Uterus (tissue), 4 donors: ENCODE results near the gene NAV2. TPM values are rescaled to one million over a fixed set of nuclear protein-coding genes. Genes with fewer than 3 reads are reported as not detected.

Experiments
- DNase-seq, 2 donors: peaks; one replicate each; pipeline ENCODE4 v3.0.0-alpha.2; 2019 to 2020
- H3K27ac ChIP-seq, 2 donors: fragments of 200-600 bp; sonication (generic); 1 replicate in 1 of 2; 2 replicates in 1 of 2; pipeline ENCODE4 v1.5.1; 2016 to 2018
- H3K27me3 ChIP-seq, 2 donors: fragments of 200-600 bp; sonication (generic); one replicate each; pipeline ENCODE4 v1.5.1; 2018 to 2019; ENCODE audit warnings: control low read depth in 1 of 2
- H3K36me3 ChIP-seq, 2 donors: fragments of 200-600 bp; sonication (generic); one replicate each; pipeline ENCODE4 v1.5.1; 2019; ENCODE audit warnings: control low read depth in 1 of 2
- H3K4me1 ChIP-seq, 2 donors: fragments of 200-600 bp; sonication (generic); one replicate each; pipeline ENCODE4 v1.5.1; 2018 to 2019; ENCODE audit warnings: control low read depth in 1 of 2
- H3K4me3 ChIP-seq, 2 donors: fragments of 200-600 bp; sonication (generic); 1 replicate in 1 of 2; 2 replicates in 1 of 2; pipeline ENCODE4 v1.5.1; 2018 to 2019; ENCODE audit warnings: mild to moderate bottlenecking in 1 of 2
- H3K9me3 ChIP-seq, 2 donors: fragments of 200-600 bp; sonication (generic); one replicate each; pipeline ENCODE4 v1.5.1; 2019; ENCODE audit warnings: control low read depth in 1 of 2
- CTCF ChIP-seq, 4 experiments: fragments of 200-600 bp in 2 of 4; fragments of 450-650 bp in 2 of 4; sonication (generic) in 2 of 4; IDR thresholded peaks; one replicate each; pipeline ENCODE4 v1.5.1; 2016 to 2019; ENCODE audit warnings: antibody characterized with exemption in 4 of 4, mild to moderate bottlenecking in 2 of 4, moderate library complexity in 1 of 4
- POLR2A ChIP-seq, 2 donors: fragments of 450-650 bp; IDR thresholded peaks; one replicate each; pipeline ENCODE4 v1.6.1; 2016; ENCODE audit warnings: antibody characterized with exemption in 2 of 2, mild to moderate bottlenecking in 1 of 2, moderate library complexity in 1 of 2
- intact Hi-C: fragments of 100-400 bp; cut with DNase I; formaldehyde crosslinking; loops from one replicate; pipeline ENCODE4 v1.15.1; 2023; ENCODE audit warnings: low total_unique reads
- total RNA-seq, 4 donors: library from RNA; depleted of rRNA in 3 of 4; stranded (reverse); fragments of >200 nt in 3 of 4; gene quantifications; one replicate each; pipeline versions ENCODE4 v1.1.0 to v1.2.4, GENCODE V29; 2014 to 2023
- donor health status: DM: yes; HTN: yes; CAD: no.

Gene NAV2
- total RNA-seq, 4 donors from 2014 or later: 2.6 to 31.6 (median 5.7) TPM

- intact Hi-C loops: loop anchor here (10.0 kb wide), 1 partner anchor 45 kb away; no protein-coding TSS in a partner anchor
- peak overlapping the region; percentile 40 to 43 for H3K27ac ChIP-seq
- DNase-seq: no peak
Measured at GRCh38 chr11:20089796-20090653, 377.4 kb downstream of the NAV2 start.

GRCh38 chr11:20090654-20091374, 378.2 kb downstream of the NAV2 start:
- H3K9me3 ChIP-seq: no peaks in the 10 kb centered on the region
- no peak for DNase-seq
- H3K27me3 ChIP-seq: no peaks in the 10 kb centered on the region
- intact Hi-C loops: loop anchor here (10.0 kb wide), 1 partner anchor 46 kb away; no protein-coding TSS in a partner anchor
- no peaks in the 10 kb centered on the region for H3K36me3 ChIP-seq
- no peak overlapping the region for H3K4me3 ChIP-seq
- peaks cover 0 to 6% of the 10 kb centered on the region in 2 donors for H3K4me1 ChIP-seq
- peak overlapping the region in 1 of 2 donors; percentile 40 for H3K27ac ChIP-seq
- TF ChIP-seq CTCF (IDR thresholded peaks at IDR 0.05): no peak
- TF ChIP-seq POLR2A (IDR thresholded peaks at IDR 0.05): no peak

More at GRCh38 chr11:20089796-20090653, 377.4 kb downstream of the NAV2 start:
- H3K27me3 ChIP-seq: no peaks in the 10 kb centered on the region
- TF ChIP-seq POLR2A (IDR thresholded peaks at IDR 0.05) (no peak), CTCF (IDR thresholded peaks at IDR 0.05) (no peak)
- H3K9me3 ChIP-seq: no peaks in the 10 kb centered on the region
- H3K4me3 ChIP-seq: no peak overlapping the region
- no peaks in the 10 kb centered on the region for H3K36me3 ChIP-seq
- H3K4me1 ChIP-seq: peaks cover 0 to 6% of the 10 kb centered on the region in 2 donors

GRCh38 chr11:20093775-20094174, 381.1 kb downstream of the NAV2 start:
- no peak for DNase-seq
- no peaks in the 10 kb centered on the region for H3K36me3 ChIP-seq
- H3K4me3 ChIP-seq: no peak overlapping the region
- TF ChIP-seq CTCF (IDR thresholded peaks at IDR 0.05) (no peak), POLR2A (IDR thresholded peaks at IDR 0.05) (no peak)
- no peaks in the 10 kb centered on the region for H3K9me3 ChIP-seq
- no peaks in the 10 kb centered on the region for H3K27me3 ChIP-seq
- no peak overlapping the region for H3K27ac ChIP-seq
- intact Hi-C loops: loop anchor here (10.0 kb wide), 1 partner anchor 49 kb away; no protein-coding TSS in a partner anchor
- peaks cover 9 to 12% of the 10 kb centered on the region in 2 donors for H3K4me1 ChIP-seq

GRCh38 chr11:20095189-20095588, 382.6 kb downstream of the NAV2 start:
- no peaks in the 10 kb centered on the region for H3K36me3 ChIP-seq
- DNase-seq: no peak
- H3K4me3 ChIP-seq: no peak overlapping the region
- H3K27me3 ChIP-seq: no peaks in the 10 kb centered on the region
- H3K27ac ChIP-seq: peak overlapping the region; percentile 77 to 89
- no peaks in the 10 kb centered on the region for H3K9me3 ChIP-seq
- peaks cover 6 to 9% of the 10 kb centered on the region in 2 donors for H3K4me1 ChIP-seq
- intact Hi-C loops: loop anchor here (10.0 kb wide), 1 partner anchor 50 kb away; no protein-coding TSS in a partner anchor
- TF ChIP-seq POLR2A (IDR thresholded peaks at IDR 0.05): no peak
- no peak for TF ChIP-seq CTCF (IDR thresholded peaks at IDR 0.05)
